Esophagus muscularis mucosa (tissue), 4 donors: ENCODE data around the gene LIPT2. TPM values are rescaled to one million over a fixed set of nuclear protein-coding genes. Genes with fewer than 3 reads are reported as not detected.

Experiments used
- DNase-seq: peaks from one replicate; pipeline ENCODE4 v3.0.0-alpha.2; 2017; ENCODE audit errors: extremely low spot score
- H3K27ac ChIP-seq, 4 donors: fragments of 200-600 bp; sonication (generic); replicated peaks in 1 of 4; 1 replicate in 3 of 4; 2 replicates in 1 of 4; pipeline ENCODE4 v1.5.1; 2016 to 2019; ENCODE audit warnings: mild to moderate bottlenecking in 1 of 4
- H3K27me3 ChIP-seq, 4 donors: fragments of 200-600 bp; sonication (generic); one replicate each; pipeline versions ENCODE4 v1.5.1 to v1.6.0; 2016 to 2019
- H3K36me3 ChIP-seq, 4 donors: fragments of 200-600 bp; sonication (generic); one replicate each; pipeline ENCODE4 v1.5.1; 2016 to 2019
- H3K4me1 ChIP-seq, 4 donors: fragments of 200-600 bp; sonication (generic); one replicate each; pipeline ENCODE4 v1.5.1; 2016 to 2019
- H3K4me3 ChIP-seq, 4 donors: fragments of 200-600 bp; sonication (generic); 1 replicate in 2 of 4; 2 replicates in 2 of 4; pipeline ENCODE4 v1.5.1; 2016 to 2019; ENCODE audit warnings: mild to moderate bottlenecking in 4 of 4, moderate library complexity in 1 of 4
- H3K9me3 ChIP-seq, 4 donors: fragments of 200-600 bp; sonication (generic); 1 replicate in 3 of 4; 2 replicates in 1 of 4; pipeline ENCODE4 v1.5.1; 2016 to 2019
- CTCF ChIP-seq, 3 experiments: fragments of 200-600 bp in 2 of 3; fragments of 450-650 bp in 1 of 3; sonication (generic) in 2 of 3; IDR thresholded peaks; one replicate each; pipeline ENCODE4 v1.5.1; 2017 to 2019; ENCODE audit warnings: antibody characterized with exemption in 3 of 3, mild to moderate bottlenecking in 2 of 3, moderate library complexity in 1 of 3
- EP300 ChIP-seq: sonication (generic); formaldehyde crosslinking; IDR thresholded peaks from one replicate; pipeline ENCODE4 v1.6.1; 2017; ENCODE audit warnings: antibody characterized with exemption
- POLR2A ChIP-seq: fragments of 450-650 bp; IDR thresholded peaks from one replicate; pipeline ENCODE4 v1.6.1; 2017; ENCODE audit warnings: antibody characterized with exemption, moderate library complexity, mild to moderate bottlenecking, low read depth
- POLR2AphosphoS5 ChIP-seq, 2 donors: sonication (generic); formaldehyde crosslinking; IDR thresholded peaks; one replicate each; pipeline ENCODE4 v1.6.1; 2017; ENCODE audit warnings: antibody characterized with exemption in 2 of 2
- WGBS: methylation state at CpG from one replicate; pipeline ENCODE4 v1.1.5; 2018; 5-methylcytosine and 5-hydroxymethylcytosine counted together
- intact Hi-C: fragments of 100-400 bp; cut with DNase I; formaldehyde crosslinking; loops from one replicate; pipeline ENCODE4 v1.15.1; 2023
- total RNA-seq, 4 donors: library from RNA; depleted of rRNA; stranded (reverse); fragments of >200 nt; gene quantifications; one replicate each; pipeline versions ENCODE4 v1.1.0 to v1.2.1, GENCODE V29; 2016

LIPT2 gene
- total RNA-seq, 4 donors from 2014 or later = 2.2 to 6.7 (median 2.7) TPM

GRCh38 chr11:74506823-74507222 lies 13.3 kb upstream of the LIPT2 start:
- Histone ChIP-seq H3K27me3 (no peaks in the 10 kb centered on the region), H3K9me3 (peaks cover 0 to 5% (median 0%) of the 10 kb centered on the region in 4 donors), H3K4me1 (no peaks in the 10 kb centered on the region), H3K36me3 (no peaks in the 10 kb centered on the region), H3K4me3 (no peak overlapping the region), H3K27ac (no peak overlapping the region)
- 83% methylated on average over 1 of the region's 1 CpG for WGBS
- DNase-seq = no peak
- intact Hi-C loops = no loop called here
- TF ChIP-seq POLR2A = no peak
- TF ChIP-seq CTCF (IDR thresholded peaks at IDR 0.05) = no peak
- TF ChIP-seq EP300 = no peak
- TF ChIP-seq POLR2AphosphoS5 (IDR thresholded peaks at IDR 0.05) = no peak

GRCh38 chr11:74505911-74506310 lies 12.4 kb upstream of the LIPT2 start:
- Histone ChIP-seq H3K36me3 (no peaks in the 10 kb centered on the region), H3K27me3 (no peaks in the 10 kb centered on the region), H3K9me3 (peaks cover 0 to 5% (median 0%) of the 10 kb centered on the region in 4 donors), H3K4me1 (no peaks in the 10 kb centered on the region), H3K4me3 (no peak overlapping the region), H3K27ac (no peak overlapping the region)
- WGBS = 91% methylated on average over 4 of the region's 4 CpGs
- no peak for DNase-seq
- intact Hi-C loops = no loop called here
- TF ChIP-seq EP300 = no peak
- TF ChIP-seq CTCF (IDR thresholded peaks at IDR 0.05) = no peak
- TF ChIP-seq POLR2AphosphoS5 (IDR thresholded peaks at IDR 0.05) = no peak
- TF ChIP-seq POLR2A = no peak

DNA sequence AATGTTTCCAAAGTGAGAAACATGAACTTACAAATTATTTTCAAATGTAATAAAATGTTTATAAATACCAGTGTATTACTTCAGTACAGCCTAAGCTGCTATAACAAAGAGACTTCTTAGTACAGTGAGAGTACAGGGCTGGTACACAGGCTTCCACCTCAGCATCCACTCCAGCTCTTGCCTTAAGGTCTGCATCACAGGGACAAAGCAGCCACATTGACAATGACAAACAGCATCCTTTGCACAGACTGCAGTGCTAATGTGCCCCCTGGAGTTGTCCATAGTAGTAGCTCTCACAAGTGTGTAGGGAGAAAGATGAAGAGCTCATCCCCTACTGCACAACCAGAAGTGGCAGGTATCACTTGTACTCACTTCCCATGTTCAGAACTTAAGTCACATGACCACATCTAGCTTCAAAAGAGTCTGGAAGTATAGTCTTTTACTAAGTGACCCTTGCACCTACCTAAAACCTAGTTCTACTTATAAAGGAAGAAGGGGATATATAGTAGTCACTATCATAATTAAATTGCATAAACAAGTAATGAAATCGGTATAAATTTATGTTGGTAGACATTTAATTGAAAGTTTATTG lies 10.7 kb upstream of the LIPT2 start:
- no peaks in the 10 kb centered on the region for H3K36me3 ChIP-seq
- TF ChIP-seq EP300 (no peak), POLR2A (no peak), POLR2AphosphoS5 (IDR thresholded peaks at IDR 0.05) (no peak), CTCF (IDR thresholded peaks at IDR 0.05) (no peak)
- no peaks in the 10 kb centered on the region for H3K4me1 ChIP-seq
- H3K9me3 ChIP-seq = peaks cover 0 to 5% (median 0%) of the 10 kb centered on the region in 4 donors
- no peak overlapping the region for H3K27ac ChIP-seq
- no peaks in the 10 kb centered on the region for H3K27me3 ChIP-seq
- no peak for DNase-seq
- intact Hi-C loops = no loop called here
- H3K4me3 ChIP-seq = no peak overlapping the region
- WGBS = 91% methylated on average over 1 of the region's 1 CpG

DNA sequence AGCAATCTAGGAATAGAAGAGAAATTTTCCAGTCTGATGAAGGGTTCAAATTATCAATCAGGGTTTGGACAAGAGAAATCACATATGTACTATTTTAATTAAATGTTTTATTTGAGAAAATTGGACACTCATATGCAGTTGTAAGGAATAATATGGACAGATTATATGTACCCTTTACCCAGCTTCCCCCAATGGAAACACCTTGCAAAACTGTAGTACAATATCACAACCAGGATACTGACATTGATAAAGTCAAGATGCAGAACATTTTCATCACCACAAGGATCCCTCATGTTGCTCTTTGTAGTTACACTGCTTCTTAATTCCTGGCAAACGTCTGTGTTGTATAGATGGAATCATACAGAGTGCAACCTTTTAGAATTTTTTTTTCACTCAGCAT lies 1.4 kb upstream of the LIPT2 start:
- 90% methylated on average over 1 of the region's 1 CpG for WGBS
- H3K4me1 ChIP-seq = peaks cover 11 to 20% (median 14%) of the 10 kb centered on the region in 4 donors
- H3K36me3 ChIP-seq = no peaks in the 10 kb centered on the region
- H3K27me3 ChIP-seq = no peaks in the 10 kb centered on the region
- no peak overlapping the region for H3K4me3 ChIP-seq
- H3K9me3 ChIP-seq = peaks cover 0 to 2% (median 0%) of the 10 kb centered on the region in 4 donors
- no peak for TF ChIP-seq EP300
- no peak for TF ChIP-seq CTCF (IDR thresholded peaks at IDR 0.05)
- TF ChIP-seq POLR2AphosphoS5 (IDR thresholded peaks at IDR 0.05) = no peak
- TF ChIP-seq POLR2A = no peak
- intact Hi-C loops = loop anchor here (10.0 kb wide), 1 partner anchor 240 kb away; the partner anchor contains the start of gene CHRDL2
- no peak for DNase-seq
- H3K27ac ChIP-seq = no peak overlapping the region
